ENCODE results near the gene ZNF552. TPM values are rescaled to one million over a fixed set of nuclear protein-coding genes. Genes with fewer than 3 reads are reported as not detected.
A peak's percentile ranks its signal among the peaks of the same experiment; 100 is the strongest.
"Not testable (repeated sequence)": the region's sequence is repeated elsewhere in the genome, so short reads cannot be mapped to it uniquely, and the experiment has no call there.

Gene ZNF552
- total RNA-seq, 1 experiment from 2014 or later, result 8.1 TPM

- in situ Hi-C loops (cut with HindIII; ENCODE audit: low pct_unique_long_range_greater_than_20kb, low sequenced_read_pairs); DNase-seq (ENCODE audit: low read depth): not testable (repeated sequence)
Measured at GRCh38 chr19:57821095-57821494, 6.4 kb upstream of the ZNF552 start.

- DNase-seq (ENCODE audit: low read depth), result no peak
- in situ Hi-C loops (cut with HindIII; ENCODE audit: low pct_unique_long_range_greater_than_20kb, low sequenced_read_pairs), result no loop called here
Measured at GRCh38 chr19:57820599-57820998, 5.9 kb upstream of the ZNF552 start.

GRCh38 chr19:57819475-57820148, 4.9 kb upstream of the ZNF552 start:
- peak; percentile 95 for DNase-seq (ENCODE audit: low read depth)
- in situ Hi-C loops (cut with HindIII; ENCODE audit: low pct_unique_long_range_greater_than_20kb, low sequenced_read_pairs), result no loop called here

- DNase-seq (ENCODE audit: low read depth), result no peak
- in situ Hi-C loops (cut with HindIII; ENCODE audit: low pct_unique_long_range_greater_than_20kb, low sequenced_read_pairs), result no loop called here
Measured at GRCh38 chr19:57818378-57818777, 3.7 kb upstream of the ZNF552 start.

GRCh38 chr19:57817976-57818375, 3.3 kb upstream of the ZNF552 start:
- in situ Hi-C loops (cut with HindIII; ENCODE audit: low pct_unique_long_range_greater_than_20kb, low sequenced_read_pairs), result no loop called here
- DNase-seq (ENCODE audit: low read depth), result no peak

GRCh38 chr19:57816652-57817051, 1.9 kb upstream of the ZNF552 start:
- in situ Hi-C loops (cut with HindIII; ENCODE audit: low pct_unique_long_range_greater_than_20kb, low sequenced_read_pairs), result no loop called here
- DNase-seq (ENCODE audit: low read depth), result peak; percentile 34

GRCh38 chr19:57815247-57816075, 748 bp upstream of the ZNF552 start:
- in situ Hi-C loops (cut with HindIII; ENCODE audit: low pct_unique_long_range_greater_than_20kb, low sequenced_read_pairs), result no loop called here
- no peak for DNase-seq (ENCODE audit: low read depth)

GRCh38 chr19:57813919-57814504, 701 bp downstream of the ZNF552 start:
- in situ Hi-C loops (cut with HindIII; ENCODE audit: low pct_unique_long_range_greater_than_20kb, low sequenced_read_pairs), result no loop called here
- no peak for DNase-seq (ENCODE audit: low read depth)

- in situ Hi-C loops (cut with HindIII; ENCODE audit: low pct_unique_long_range_greater_than_20kb, low sequenced_read_pairs), result not testable (repeated sequence)
Measured at GRCh38 chr19:57812975-57813820, 1.5 kb downstream of the ZNF552 start.

GRCh38 chr19:57812226-57812625, 2.5 kb downstream of the ZNF552 start:
- no peak for DNase-seq (ENCODE audit: low read depth)
- in situ Hi-C loops (cut with HindIII; ENCODE audit: low pct_unique_long_range_greater_than_20kb, low sequenced_read_pairs), result no loop called here

More at GRCh38 chr19:57812975-57813820, 1.5 kb downstream of the ZNF552 start:
- not testable (repeated sequence) for DNase-seq (ENCODE audit: low read depth)

GRCh38 chr19:57810410-57811295, 4.1 kb downstream of the ZNF552 start:
- in situ Hi-C loops (cut with HindIII; ENCODE audit: low pct_unique_long_range_greater_than_20kb, low sequenced_read_pairs); DNase-seq (ENCODE audit: low read depth): not testable (repeated sequence)

- no peak for DNase-seq (ENCODE audit: low read depth)
- in situ Hi-C loops (cut with HindIII; ENCODE audit: low pct_unique_long_range_greater_than_20kb, low sequenced_read_pairs), result no loop called here
Measured at GRCh38 chr19:57807541-57807940, 7.2 kb downstream of the ZNF552 start.

- in situ Hi-C loops (cut with HindIII; ENCODE audit: low pct_unique_long_range_greater_than_20kb, low sequenced_read_pairs), result no loop called here
- no peak for DNase-seq (ENCODE audit: low read depth)
Measured at GRCh38 chr19:57803594-57804325, 11.0 kb downstream of the ZNF552 start.

- DNase-seq (ENCODE audit: low read depth), result no peak
- in situ Hi-C loops (cut with HindIII; ENCODE audit: low pct_unique_long_range_greater_than_20kb, low sequenced_read_pairs), result no loop called here
Measured at GRCh38 chr19:57803265-57803593, 11.5 kb downstream of the ZNF552 start.

- no peak for DNase-seq (ENCODE audit: low read depth)
- in situ Hi-C loops (cut with HindIII; ENCODE audit: low pct_unique_long_range_greater_than_20kb, low sequenced_read_pairs), result no loop called here
Measured at GRCh38 chr19:57802269-57802668, 12.4 kb downstream of the ZNF552 start.

- DNase-seq (ENCODE audit: low read depth), result no peak
- in situ Hi-C loops (cut with HindIII; ENCODE audit: low pct_unique_long_range_greater_than_20kb, low sequenced_read_pairs), result no loop called here
Measured at GRCh38 chr19:57800696-57801095, 14.0 kb downstream of the ZNF552 start.

- in situ Hi-C loops (cut with HindIII; ENCODE audit: low pct_unique_long_range_greater_than_20kb, low sequenced_read_pairs), result not testable (repeated sequence)
Measured at GRCh38 chr19:57796580-57796979, 18.1 kb downstream of the ZNF552 start.

More at GRCh38 chr19:57796580-57796979, 18.1 kb downstream of the ZNF552 start:
- DNase-seq (ENCODE audit: low read depth), result not testable (repeated sequence)
